SH-SY5Y (cell line): ENCODE data around the gene MYL3.

Source experiments
- GATA2 ChIP-seq: IDR thresholded peaks from 2 replicates; pipeline ENCODE4 v1.6.1; 2011; ENCODE audit warnings: mild to moderate bottlenecking, low read depth, low read length
- GATA3 ChIP-seq: IDR thresholded peaks from 2 replicates; pipeline ENCODE4 v1.6.1; 2011; ENCODE audit warnings: low read depth, mild to moderate bottlenecking, low read length, moderate library complexity

- no peak for TF ChIP-seq GATA2
- no peak for TF ChIP-seq GATA3
These were observed 45.2 kb upstream of the MYL3 start for GRCh38 chr3:46908294-46908985.
